Measurements from ENCODE around the gene HPS1.

Gene HPS1

DNA sequence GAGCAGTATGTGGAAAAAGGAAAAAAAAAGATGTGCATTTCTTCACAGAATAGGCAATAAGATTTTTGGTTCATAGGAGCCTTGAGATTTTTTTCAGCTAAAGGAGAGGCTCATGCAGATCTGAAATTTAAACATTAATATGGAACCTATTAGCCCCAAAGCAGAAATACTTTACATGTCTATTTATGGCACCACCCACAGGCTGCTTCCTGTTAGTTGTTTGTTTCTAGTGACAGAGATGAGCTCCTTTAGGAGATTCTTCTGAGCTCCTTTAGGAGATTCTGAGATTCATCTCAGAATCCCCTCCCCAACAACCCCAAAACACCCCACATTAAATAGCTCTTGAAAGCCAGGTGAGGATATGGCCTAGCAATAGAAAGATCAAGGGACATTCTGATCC lies 27.9 kb upstream of the HPS1 start:
- no peak overlapping the region for H3K4me3 ChIP-seq (ENCODE audit: insufficient read depth, low read length, poor library complexity, severe bottlenecking)
- no peak overlapping the region for H3K9ac ChIP-seq (ENCODE audit: low read length)
- no peak overlapping the region for H3K4me2 ChIP-seq (ENCODE audit: low read depth, low read length, poor library complexity, severe bottlenecking)
- no peaks in the 10 kb centered on the region for H3K9me3 ChIP-seq (ENCODE audit: insufficient read depth, low read length)
- no peak overlapping the region for H2AFZ ChIP-seq (ENCODE audit: low read depth, low read length, severe bottlenecking)
- H3K36me3 ChIP-seq (ENCODE audit: low read length) = no peaks in the 10 kb centered on the region
- H3F3A ChIP-seq (ENCODE audit: insufficient read depth) = no peaks in the 10 kb centered on the region
- H3K27me3 ChIP-seq (ENCODE audit: low read length) = no peaks in the 10 kb centered on the region
- H4K20me1 ChIP-seq (ENCODE audit: low read depth, low read length) = no peaks in the 10 kb centered on the region
- no peak overlapping the region for H3K27ac ChIP-seq (ENCODE audit: low read depth, low read length)
- H3K79me2 ChIP-seq (ENCODE audit: insufficient read depth, low read length) = no peaks in the 10 kb centered on the region
- TF ChIP-seq, protein P1, sequence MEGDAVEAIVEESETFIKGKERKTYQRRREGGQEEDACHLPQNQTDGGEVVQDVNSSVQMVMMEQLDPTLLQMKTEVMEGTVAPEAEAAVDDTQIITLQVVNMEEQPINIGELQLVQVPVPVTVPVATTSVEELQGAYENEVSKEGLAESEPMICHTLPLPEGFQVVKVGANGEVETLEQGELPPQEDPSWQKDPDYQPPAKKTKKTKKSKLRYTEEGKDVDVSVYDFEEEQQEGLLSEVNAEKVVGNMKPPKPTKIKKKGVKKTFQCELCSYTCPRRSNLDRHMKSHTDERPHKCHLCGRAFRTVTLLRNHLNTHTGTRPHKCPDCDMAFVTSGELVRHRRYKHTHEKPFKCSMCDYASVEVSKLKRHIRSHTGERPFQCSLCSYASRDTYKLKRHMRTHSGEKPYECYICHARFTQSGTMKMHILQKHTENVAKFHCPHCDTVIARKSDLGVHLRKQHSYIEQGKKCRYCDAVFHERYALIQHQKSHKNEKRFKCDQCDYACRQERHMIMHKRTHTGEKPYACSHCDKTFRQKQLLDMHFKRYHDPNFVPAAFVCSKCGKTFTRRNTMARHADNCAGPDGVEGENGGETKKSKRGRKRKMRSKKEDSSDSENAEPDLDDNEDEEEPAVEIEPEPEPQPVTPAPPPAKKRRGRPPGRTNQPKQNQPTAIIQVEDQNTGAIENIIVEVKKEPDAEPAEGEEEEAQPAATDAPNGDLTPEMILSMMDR (IDR thresholded peaks at IDR 0.05; ENCODE audit: insufficient read depth, low read length, poor library complexity, severe bottlenecking) = no peak
- TF ChIP-seq EZH2phosphoT487 (conservative IDR thresholded peaks at IDR 0.05; ENCODE audit: low read length) = no peak
- no peaks in the 10 kb centered on the region for H3K9me2 ChIP-seq (replicated peaks; ENCODE audit: insufficient read depth, low read length)

DNA sequence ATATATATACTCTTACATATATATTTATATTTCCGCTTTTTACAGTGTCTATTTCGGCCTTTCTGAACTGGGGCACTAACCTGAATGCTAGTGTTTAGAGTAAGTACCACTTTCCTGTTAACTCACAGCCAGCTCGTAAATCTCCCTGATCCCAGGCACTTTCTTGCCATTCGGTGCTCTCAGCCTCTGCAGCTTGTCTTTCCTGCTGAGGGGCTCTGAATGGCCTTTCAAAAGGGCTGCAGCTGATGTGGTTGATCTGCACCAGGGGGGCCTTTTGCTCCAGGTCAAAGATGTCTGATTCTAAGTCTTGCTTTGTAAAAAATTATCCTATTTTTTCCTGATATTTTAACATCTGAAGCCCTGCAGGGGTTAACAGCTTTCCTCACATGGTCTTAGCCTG lies 25.5 kb upstream of the HPS1 start:
- Histone ChIP-seq H3K9me2 (replicated peaks; ENCODE audit: insufficient read depth, low read length) (no peaks in the 10 kb centered on the region), H3K4me3 (ENCODE audit: insufficient read depth, low read length, poor library complexity, severe bottlenecking) (no peak overlapping the region), H4K20me1 (ENCODE audit: low read depth, low read length) (no peaks in the 10 kb centered on the region), H3F3A (ENCODE audit: insufficient read depth) (no peaks in the 10 kb centered on the region), H3K4me2 (ENCODE audit: low read depth, low read length, poor library complexity, severe bottlenecking) (no peak overlapping the region), H3K79me2 (ENCODE audit: insufficient read depth, low read length) (no peaks in the 10 kb centered on the region), H3K27me3 (ENCODE audit: low read length) (no peaks in the 10 kb centered on the region), H2AFZ (ENCODE audit: low read depth, low read length, severe bottlenecking) (no peak overlapping the region), H3K36me3 (ENCODE audit: low read length) (no peaks in the 10 kb centered on the region), H3K27ac (ENCODE audit: low read depth, low read length) (no peak overlapping the region), H3K9ac (ENCODE audit: low read length) (no peak overlapping the region), H3K9me3 (ENCODE audit: insufficient read depth, low read length) (no peaks in the 10 kb centered on the region)
- TF ChIP-seq, protein P1 (IDR thresholded peaks at IDR 0.05; ENCODE audit: insufficient read depth, low read length, poor library complexity, severe bottlenecking) = no peak
- TF ChIP-seq EZH2phosphoT487 (conservative IDR thresholded peaks at IDR 0.05; ENCODE audit: low read length) = no peak

DNA sequence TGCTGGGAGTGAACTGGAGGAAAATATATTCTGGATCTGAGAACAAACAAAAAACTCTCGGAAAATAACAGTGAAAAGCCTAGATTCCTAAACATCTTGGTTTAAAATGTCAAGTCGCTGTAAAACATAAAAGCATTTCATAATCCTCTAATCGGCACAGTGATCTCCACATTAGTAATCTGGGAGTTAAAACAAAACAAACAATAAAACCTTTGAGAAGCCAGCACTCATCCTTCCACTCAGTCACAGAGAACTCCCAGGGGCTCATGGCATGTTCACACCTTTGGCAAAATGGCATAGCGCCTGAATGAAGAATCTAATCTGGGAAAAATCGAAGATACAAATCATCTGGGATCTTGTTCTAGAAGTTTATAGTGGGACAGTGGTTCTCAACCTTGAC lies 24.1 kb upstream of the HPS1 start:
- no peak for TF ChIP-seq EZH2phosphoT487 (conservative IDR thresholded peaks at IDR 0.05; ENCODE audit: low read length)
- TF ChIP-seq, protein P1 (IDR thresholded peaks at IDR 0.05; ENCODE audit: insufficient read depth, low read length, poor library complexity, severe bottlenecking) = no peak
- no peaks in the 10 kb centered on the region for H4K20me1 ChIP-seq (ENCODE audit: low read depth, low read length)
- H3K27me3 ChIP-seq (ENCODE audit: low read length) = no peaks in the 10 kb centered on the region
- no peaks in the 10 kb centered on the region for H3K79me2 ChIP-seq (ENCODE audit: insufficient read depth, low read length)
- no peak overlapping the region for H2AFZ ChIP-seq (ENCODE audit: low read depth, low read length, severe bottlenecking)
- no peak overlapping the region for H3K27ac ChIP-seq (ENCODE audit: low read depth, low read length)
- no peak overlapping the region for H3K4me3 ChIP-seq (ENCODE audit: insufficient read depth, low read length, poor library complexity, severe bottlenecking)
- no peak overlapping the region for H3K4me2 ChIP-seq (ENCODE audit: low read depth, low read length, poor library complexity, severe bottlenecking)
- H3K9me2 ChIP-seq (replicated peaks; ENCODE audit: insufficient read depth, low read length) = no peaks in the 10 kb centered on the region
- H3K9ac ChIP-seq (ENCODE audit: low read length) = no peak overlapping the region
- H3F3A ChIP-seq (ENCODE audit: insufficient read depth) = no peaks in the 10 kb centered on the region
- no peaks in the 10 kb centered on the region for H3K36me3 ChIP-seq (ENCODE audit: low read length)
- H3K9me3 ChIP-seq (ENCODE audit: insufficient read depth, low read length) = no peaks in the 10 kb centered on the region

Data from SU-DHL-6 (cell line).